Fibroblast of pulmonary artery (primary cell): ENCODE results near the gene ZBTB49.

Experiments
- DNase-seq: peaks from one replicate; pipeline ENCODE4 v3.0.0-alpha.2; 2010; ENCODE audit warnings: low read depth
- H3K4me3 ChIP-seq: replicated peaks from 2 replicates; pipeline ENCODE4 v1.5.1; 2011; ENCODE audit warnings: low read depth, mild to moderate bottlenecking, control low read depth, low read length, moderate library complexity
- TF ChIP-seq, protein P1 (sequence below): IDR thresholded peaks from 2 replicates; pipeline ENCODE4 v1.5.1; 2011; ENCODE audit warnings: mild to moderate bottlenecking, control low read depth, low read length, inconsistent platforms; ENCODE audit errors: missing control alignments

The ZBTB49 gene

DNA sequence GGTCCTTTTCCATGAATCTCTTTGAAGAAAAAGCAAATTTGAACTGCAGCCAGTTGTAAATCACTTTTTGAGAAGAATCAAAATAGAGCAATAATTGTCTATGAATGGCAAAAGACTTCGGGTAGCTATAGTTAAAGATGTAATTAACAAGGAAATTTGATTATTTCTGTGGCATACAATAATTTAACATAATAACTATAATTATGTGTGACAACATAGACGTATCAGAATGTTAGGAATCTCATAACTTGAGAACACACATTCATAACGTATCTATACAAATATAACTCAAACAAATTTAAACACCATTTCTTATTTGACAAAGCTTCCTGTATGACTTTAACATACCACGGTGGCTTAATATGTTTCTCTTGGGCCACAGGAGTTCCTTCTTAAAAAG is 60.9 kb downstream of the ZBTB49 start:
- DNase-seq: no peak
- TF ChIP-seq, protein P1, sequence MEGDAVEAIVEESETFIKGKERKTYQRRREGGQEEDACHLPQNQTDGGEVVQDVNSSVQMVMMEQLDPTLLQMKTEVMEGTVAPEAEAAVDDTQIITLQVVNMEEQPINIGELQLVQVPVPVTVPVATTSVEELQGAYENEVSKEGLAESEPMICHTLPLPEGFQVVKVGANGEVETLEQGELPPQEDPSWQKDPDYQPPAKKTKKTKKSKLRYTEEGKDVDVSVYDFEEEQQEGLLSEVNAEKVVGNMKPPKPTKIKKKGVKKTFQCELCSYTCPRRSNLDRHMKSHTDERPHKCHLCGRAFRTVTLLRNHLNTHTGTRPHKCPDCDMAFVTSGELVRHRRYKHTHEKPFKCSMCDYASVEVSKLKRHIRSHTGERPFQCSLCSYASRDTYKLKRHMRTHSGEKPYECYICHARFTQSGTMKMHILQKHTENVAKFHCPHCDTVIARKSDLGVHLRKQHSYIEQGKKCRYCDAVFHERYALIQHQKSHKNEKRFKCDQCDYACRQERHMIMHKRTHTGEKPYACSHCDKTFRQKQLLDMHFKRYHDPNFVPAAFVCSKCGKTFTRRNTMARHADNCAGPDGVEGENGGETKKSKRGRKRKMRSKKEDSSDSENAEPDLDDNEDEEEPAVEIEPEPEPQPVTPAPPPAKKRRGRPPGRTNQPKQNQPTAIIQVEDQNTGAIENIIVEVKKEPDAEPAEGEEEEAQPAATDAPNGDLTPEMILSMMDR: no peak
- H3K4me3 ChIP-seq: no peak overlapping the region

DNA sequence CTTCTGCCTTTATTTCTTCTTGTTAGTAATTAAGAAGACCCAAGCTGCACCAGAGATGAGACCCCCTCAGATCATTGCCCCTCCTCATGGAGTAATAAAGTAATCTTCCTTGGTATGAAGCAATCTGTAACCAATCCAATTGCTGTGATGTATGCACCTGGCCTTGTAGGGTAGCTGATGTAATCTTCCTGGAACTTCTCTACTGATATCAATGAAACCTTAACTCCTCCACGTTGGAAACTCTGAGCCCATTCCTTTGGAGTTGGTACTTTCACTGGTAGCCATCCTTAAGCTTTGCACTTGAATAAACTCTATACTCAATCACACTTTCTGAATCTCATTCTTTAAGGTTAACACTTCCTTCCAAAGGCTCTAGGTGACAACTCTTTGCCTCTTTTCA is 65.3 kb downstream of the ZBTB49 start:
- peak; percentile 14 for DNase-seq
- no peak overlapping the region for H3K4me3 ChIP-seq
- TF ChIP-seq, protein P1: no peak

DNA sequence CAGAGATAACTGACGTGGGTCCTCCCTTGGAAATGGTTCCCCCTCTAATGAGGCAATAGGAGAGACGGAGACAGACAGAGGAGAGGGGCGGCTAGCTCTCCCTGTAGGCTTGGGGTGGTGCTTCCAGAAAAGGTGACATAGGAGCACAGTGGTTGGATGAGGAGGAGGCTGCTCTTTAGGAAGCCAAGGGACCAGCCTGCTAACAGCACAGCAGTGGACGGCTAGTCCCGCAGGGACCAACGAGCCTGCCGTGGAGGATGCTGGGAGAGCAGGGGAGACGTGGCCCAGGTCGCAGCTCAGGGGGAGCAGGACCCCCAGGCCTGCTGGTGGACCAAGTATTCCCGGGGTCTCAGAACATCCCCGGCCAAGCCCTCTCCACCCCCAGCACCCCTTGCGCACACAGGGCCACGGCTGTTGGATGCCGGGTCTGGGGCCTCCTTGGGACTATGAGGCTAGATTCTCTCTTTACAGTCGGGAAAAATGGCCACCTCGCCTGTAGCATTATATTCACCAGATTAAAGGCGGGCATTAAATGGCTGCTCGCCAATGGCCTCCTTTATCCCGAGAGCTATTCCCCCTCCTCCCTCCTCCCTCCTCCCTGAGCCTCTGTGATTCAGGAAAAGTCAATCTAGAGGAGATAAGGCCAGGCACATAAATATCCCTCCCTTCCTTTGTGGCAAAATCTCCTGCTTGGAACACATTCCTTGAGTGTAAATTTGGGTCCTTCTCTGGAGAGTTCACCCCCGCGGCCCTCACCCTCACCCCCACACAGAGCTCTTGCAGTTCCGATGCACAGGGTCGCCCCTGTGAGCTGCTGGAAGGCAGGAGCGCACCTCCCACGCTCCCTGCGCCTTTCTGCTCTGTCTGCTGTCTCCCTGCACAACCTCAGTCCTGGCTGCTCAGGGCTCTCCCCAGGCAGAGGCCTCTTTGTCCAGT is 66.3 kb downstream of the ZBTB49 start:
- DNase-seq: peak; percentile 89
- TF ChIP-seq, protein P1: no peak
- no peak overlapping the region for H3K4me3 ChIP-seq

DNA sequence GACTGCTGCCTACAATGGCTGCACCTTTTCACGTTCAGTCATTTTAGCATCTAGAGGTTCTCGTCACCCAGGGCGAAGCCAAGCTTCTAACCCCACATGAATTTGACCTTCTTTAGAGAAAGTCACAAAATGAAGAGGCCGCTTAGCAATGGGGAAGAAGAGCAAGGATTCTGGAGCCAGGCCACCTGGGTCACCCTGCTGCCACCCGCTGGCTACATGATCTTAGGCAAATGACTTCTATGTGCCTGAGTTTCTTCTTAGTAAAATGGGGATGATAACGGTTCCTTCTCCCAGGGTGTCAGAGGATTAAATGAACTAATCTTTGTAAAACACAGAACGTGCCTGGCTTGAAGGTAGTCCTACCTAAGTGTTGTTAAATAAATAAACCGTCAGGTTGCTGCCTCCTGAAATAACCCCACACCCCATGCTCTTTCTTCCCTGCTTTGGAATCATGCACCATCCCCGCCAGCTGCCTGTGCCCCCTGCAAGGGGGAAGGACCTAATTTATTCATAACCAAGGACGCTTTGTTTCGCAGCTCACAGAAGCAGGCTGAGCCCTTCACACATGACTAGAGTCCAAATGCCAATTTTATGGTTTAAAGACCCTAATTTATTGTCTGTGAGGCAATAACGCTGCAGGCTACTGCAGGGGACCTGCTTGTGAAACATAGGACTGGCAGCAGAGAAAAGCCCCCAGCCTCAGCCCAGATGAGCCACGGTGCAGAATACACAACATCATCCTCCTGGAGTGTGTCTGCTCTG is 68.2 kb downstream of the ZBTB49 start:
- TF ChIP-seq, protein P1: no peak
- no peak for DNase-seq
- H3K4me3 ChIP-seq: no peak overlapping the region

DNA sequence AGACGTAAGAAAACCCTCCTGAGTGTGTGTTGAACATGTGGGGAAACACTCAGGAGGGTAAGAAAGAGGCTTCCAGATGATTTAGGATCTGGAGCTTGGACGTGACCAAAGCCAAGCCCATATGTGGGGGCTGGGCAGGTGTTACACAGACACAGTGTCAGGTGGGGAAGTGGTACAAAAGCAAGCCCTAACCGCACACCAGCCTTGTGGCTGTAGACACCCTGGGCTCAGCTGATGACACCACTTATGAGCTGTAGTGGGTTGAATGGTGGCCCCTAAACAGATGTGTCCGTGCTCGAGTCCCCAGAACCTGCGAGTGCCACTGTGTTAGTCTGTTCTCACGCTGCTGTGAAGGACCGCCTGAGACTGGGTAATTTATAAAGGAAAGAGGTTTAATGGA is 71.8 kb downstream of the ZBTB49 start:
- DNase-seq: no peak
- TF ChIP-seq, protein P1: no peak
- H3K4me3 ChIP-seq: no peak overlapping the region

DNA sequence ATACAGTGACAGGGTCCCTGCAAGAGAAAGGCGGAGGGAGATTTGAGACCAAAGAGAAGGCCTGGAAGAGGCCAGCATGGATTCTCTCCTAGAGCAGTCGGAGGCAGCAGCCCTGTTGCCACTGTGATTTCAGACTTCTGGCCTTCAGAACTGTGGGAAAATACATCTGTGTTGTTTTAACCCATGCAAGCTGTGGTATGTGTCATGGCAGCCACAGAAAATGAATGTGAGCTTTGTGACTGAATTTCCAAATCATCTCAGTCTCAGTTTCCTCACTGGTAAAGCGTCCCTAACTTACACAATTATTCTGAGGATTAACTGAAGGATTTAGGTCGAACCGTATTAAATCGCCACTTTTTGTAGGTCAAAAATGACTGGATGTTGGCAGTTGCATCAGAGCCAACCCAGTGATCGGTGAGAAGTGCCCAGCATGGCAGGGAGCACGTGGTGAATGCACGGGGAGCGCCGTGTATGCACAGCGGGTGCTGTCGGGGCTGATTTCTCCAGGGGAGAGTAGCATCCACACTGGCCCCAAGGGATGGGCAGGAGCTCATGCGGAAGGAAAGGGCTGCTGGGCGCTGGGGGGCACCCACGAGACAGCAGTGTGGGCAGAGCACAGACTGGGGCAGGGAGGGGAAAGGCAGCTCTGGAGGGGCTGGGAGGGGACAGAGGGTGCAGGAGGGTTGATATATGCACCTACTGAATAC is 73.1 kb downstream of the ZBTB49 start:
- TF ChIP-seq, protein P1: no peak
- no peak overlapping the region for H3K4me3 ChIP-seq
- DNase-seq: no peak
